ENCODE data around the gene MAP3K7. TPM values are rescaled to one million over a fixed set of nuclear protein-coding genes. Genes with fewer than 3 reads are reported as not detected.

The MAP3K7 gene
- total and polyA plus RNA-seq, 8 donors, result 8.5 to 42.8 (median 17.6) TPM

DNA sequence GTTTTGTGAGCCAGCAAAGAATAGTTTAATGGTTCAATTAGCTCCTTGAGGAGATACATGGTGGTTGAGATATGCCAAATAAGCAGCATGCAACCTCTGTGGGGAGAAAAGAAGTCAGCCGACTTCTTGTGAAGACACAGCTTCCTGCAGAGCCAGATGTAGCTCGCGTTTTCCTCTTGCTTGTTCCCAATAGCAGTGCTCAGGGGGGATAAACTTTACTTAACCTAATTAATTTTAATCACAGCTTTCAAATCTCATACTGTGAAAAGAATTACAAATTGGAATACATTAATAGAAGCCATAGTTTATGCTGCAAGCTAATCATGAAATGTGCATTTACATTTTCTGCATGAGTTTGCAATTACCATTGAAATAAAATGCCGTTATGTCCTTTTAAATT, 106.2 kb downstream of the MAP3K7 start:
- Histone ChIP-seq H3K27me3 (no peaks in the 10 kb centered on the region), H3K4me3 (no peak overlapping the region), H3K36me3 (no peaks in the 10 kb centered on the region), H3K27ac (no peak overlapping the region), H3K9me3 (no peaks in the 10 kb centered on the region), H3K4me1 (peaks cover 4 to 8% (median 6%) of the 10 kb centered on the region in 4 donors)
- intact Hi-C loops (cut with DNase I; ENCODE audit: low total_unique reads), result no loop called here
- TF ChIP-seq EP300 (IDR thresholded peaks at IDR 0.05) (no peak), POLR2AphosphoS5 (IDR thresholded peaks at IDR 0.05) (no peak), POLR2A (IDR thresholded peaks at IDR 0.05) (no peak)
- TF ChIP-seq, protein P1, sequence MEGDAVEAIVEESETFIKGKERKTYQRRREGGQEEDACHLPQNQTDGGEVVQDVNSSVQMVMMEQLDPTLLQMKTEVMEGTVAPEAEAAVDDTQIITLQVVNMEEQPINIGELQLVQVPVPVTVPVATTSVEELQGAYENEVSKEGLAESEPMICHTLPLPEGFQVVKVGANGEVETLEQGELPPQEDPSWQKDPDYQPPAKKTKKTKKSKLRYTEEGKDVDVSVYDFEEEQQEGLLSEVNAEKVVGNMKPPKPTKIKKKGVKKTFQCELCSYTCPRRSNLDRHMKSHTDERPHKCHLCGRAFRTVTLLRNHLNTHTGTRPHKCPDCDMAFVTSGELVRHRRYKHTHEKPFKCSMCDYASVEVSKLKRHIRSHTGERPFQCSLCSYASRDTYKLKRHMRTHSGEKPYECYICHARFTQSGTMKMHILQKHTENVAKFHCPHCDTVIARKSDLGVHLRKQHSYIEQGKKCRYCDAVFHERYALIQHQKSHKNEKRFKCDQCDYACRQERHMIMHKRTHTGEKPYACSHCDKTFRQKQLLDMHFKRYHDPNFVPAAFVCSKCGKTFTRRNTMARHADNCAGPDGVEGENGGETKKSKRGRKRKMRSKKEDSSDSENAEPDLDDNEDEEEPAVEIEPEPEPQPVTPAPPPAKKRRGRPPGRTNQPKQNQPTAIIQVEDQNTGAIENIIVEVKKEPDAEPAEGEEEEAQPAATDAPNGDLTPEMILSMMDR (IDR thresholded peaks at IDR 0.05), result no peak
- 76 to 86% (median 84%) methylated on average over 4 of the region's 4 CpGs for WGBS, 5 donors
- no peak for DNase-seq

GRCh38 chr6:90479603-90479926, 107.3 kb downstream of the MAP3K7 start:
- WGBS, 5 donors, result 84 to 96% (median 87%) methylated on average over 1 of the region's 1 CpG
- TF ChIP-seq, protein P1 (IDR thresholded peaks at IDR 0.05), result no peak
- no peak for TF ChIP-seq POLR2AphosphoS5 (IDR thresholded peaks at IDR 0.05)
- no peak for TF ChIP-seq EP300 (IDR thresholded peaks at IDR 0.05)
- no peak for TF ChIP-seq POLR2A (IDR thresholded peaks at IDR 0.05)
- intact Hi-C loops (cut with DNase I; ENCODE audit: low total_unique reads), result loop anchor here (5.0 kb wide), 1 partner anchor 542 kb away; no protein-coding TSS in a partner anchor

GRCh38 chr6:90478789-90479602, 107.9 kb downstream of the MAP3K7 start:
- H3K9me3 ChIP-seq, result no peaks in the 10 kb centered on the region
- 33 to 40% (median 37%) methylated on average over 15 of the region's 15 CpGs for WGBS, 5 donors
- H3K27ac ChIP-seq, result no peak overlapping the region
- peaks cover 4 to 8% (median 6%) of the 10 kb centered on the region in 4 donors for H3K4me1 ChIP-seq
- no peaks in the 10 kb centered on the region for H3K36me3 ChIP-seq
- TF ChIP-seq, protein P1 (IDR thresholded peaks at IDR 0.05), result peak in 6 of 7 experiments; percentile 71 to 91 (median 87)
- peak in 1 of 3 donors; percentile 81 for TF ChIP-seq POLR2AphosphoS5 (IDR thresholded peaks at IDR 0.05)
- TF ChIP-seq EP300 (IDR thresholded peaks at IDR 0.05), result no peak
- TF ChIP-seq POLR2A (IDR thresholded peaks at IDR 0.05), result no peak
- no peaks in the 10 kb centered on the region for H3K27me3 ChIP-seq
- DNase-seq, result peak; percentile 84 to 96
- intact Hi-C loops (cut with DNase I; ENCODE audit: low total_unique reads), result loop anchor here (5.0 kb wide), 1 partner anchor 542 kb away; no protein-coding TSS in a partner anchor
- H3K4me3 ChIP-seq, result no peak overlapping the region

More at GRCh38 chr6:90479603-90479926, 107.3 kb downstream of the MAP3K7 start:
- no peaks in the 10 kb centered on the region for H3K9me3 ChIP-seq
- no peaks in the 10 kb centered on the region for H3K36me3 ChIP-seq
- H3K27me3 ChIP-seq, result no peaks in the 10 kb centered on the region
- no peak overlapping the region for H3K4me3 ChIP-seq
- H3K4me1 ChIP-seq, result peaks cover 4 to 8% (median 6%) of the 10 kb centered on the region in 4 donors
- no peak overlapping the region for H3K27ac ChIP-seq
- DNase-seq, result no peak

- H3K27ac ChIP-seq, result no peak overlapping the region
- no peaks in the 10 kb centered on the region for H3K27me3 ChIP-seq
- 73 to 93% (median 86%) methylated on average over 4 of the region's 4 CpGs for WGBS, 5 donors
- DNase-seq, result no peak
- intact Hi-C loops (cut with DNase I; ENCODE audit: low total_unique reads), result loop anchor here (5.0 kb wide), 1 partner anchor 541 kb away; no protein-coding TSS in a partner anchor
- peaks cover 4 to 8% (median 6%) of the 10 kb centered on the region in 4 donors for H3K4me1 ChIP-seq
- H3K4me3 ChIP-seq, result no peak overlapping the region
- TF ChIP-seq, protein P1 (IDR thresholded peaks at IDR 0.05), result no peak
- TF ChIP-seq POLR2A (IDR thresholded peaks at IDR 0.05) (no peak), POLR2AphosphoS5 (IDR thresholded peaks at IDR 0.05) (no peak)
- H3K36me3 ChIP-seq, result no peaks in the 10 kb centered on the region
- H3K9me3 ChIP-seq, result no peaks in the 10 kb centered on the region
Observed at GRCh38 chr6:90478278-90478677, 108.6 kb downstream of the MAP3K7 start.

Data from stomach (tissue), 9 donors.